IMR-90 (cell line): ENCODE data around the gene DPF1. TPM values are rescaled to one million over a fixed set of nuclear protein-coding genes. Genes with fewer than 3 reads are reported as not detected.

Experiments
- ATAC-seq: fragments of 200-7000 bp; cut with Tn5 transposase; 2 replicates; pipeline ENCODE4 v1.9.1; 2020; ENCODE audit warnings: low read depth, mild to moderate bottlenecking, moderate library complexity
- BruUV-seq: library from RNA; stranded (reverse); fragments of 400-500 nt; replicated peaks from 2 replicates; lab custom pipeline; 2021; lab: Mats Ljungman, UMichigan
- CTCF ChIA-PET: fragments of 300-600 bp; formaldehyde crosslinking; extraction: SDS; loops from one replicate; lab custom pipeline; 2021; ENCODE audit warnings: antibody characterized with exemption; lab: Yijun Ruan, JAX
- POLR2A ChIA-PET: fragments of 300-600 bp; sonication (Branson Sonifier 250); formaldehyde crosslinking; loops from one replicate; lab custom pipeline; 2022; ENCODE audit warnings: antibody characterized with exemption; ENCODE audit not compliant: unreplicated experiment; lab: Charles Lee
- DNase-seq: peaks from one replicate; pipeline ENCODE4 v3.0.0; 2013
- H2AFZ ChIP-seq: replicated peaks from 2 replicates; pipeline ENCODE3; 2013; ENCODE audit warnings: low read length, mild to moderate bottlenecking; ENCODE audit not compliant: poor library complexity
- H2AK5ac ChIP-seq: 2 replicates; pipeline ENCODE4 v1.6.1; 2013; ENCODE audit warnings: low read depth, low read length, inconsistent platforms
- H2AK9ac ChIP-seq: replicated peaks from 2 replicates; pipeline ENCODE3; 2013; ENCODE audit warnings: mild to moderate bottlenecking, low read depth, low read length, moderate library complexity; ENCODE audit not compliant: poor library complexity
- H2BK120ac ChIP-seq: 2 replicates; pipeline ENCODE4 v1.6.1; 2013; ENCODE audit warnings: low read depth, low read length, inconsistent platforms
- H2BK15ac ChIP-seq: 3 replicates; pipeline ENCODE4 v1.6.1; 2013; ENCODE audit warnings: low read depth, low read length, inconsistent platforms
- H2BK20ac ChIP-seq: 2 replicates; pipeline ENCODE4 v1.6.1; 2013; ENCODE audit warnings: low read depth, mild to moderate bottlenecking, inconsistent platforms, low read length, moderate library complexity
- H2BK5ac ChIP-seq: 2 replicates; pipeline ENCODE4 v1.6.1; 2013; ENCODE audit warnings: mild to moderate bottlenecking, low read depth, low read length, inconsistent platforms; ENCODE audit not compliant: poor library complexity, severe bottlenecking
- H3K14ac ChIP-seq: replicated peaks from 2 replicates; pipeline ENCODE4 v1.6.1; 2013; ENCODE audit warnings: low read depth, low read length, inconsistent platforms
- H3K18ac ChIP-seq: 2 replicates; pipeline ENCODE4 v1.6.1; 2013; ENCODE audit warnings: low read depth, low read length, control low read depth
- H3K23ac ChIP-seq: 2 replicates; pipeline ENCODE4 v1.6.1; 2013; ENCODE audit warnings: low read depth, low read length, inconsistent platforms
- H3K27ac ChIP-seq: 2 replicates; pipeline ENCODE4 v1.5.1; 2013; ENCODE audit warnings: mild to moderate bottlenecking, control low read depth, low read length; ENCODE audit not compliant: insufficient read depth
- H3K27me3 ChIP-seq: 2 replicates; pipeline ENCODE4 v1.6.1; 2013; ENCODE audit warnings: low read length; ENCODE audit not compliant: control insufficient read depth, insufficient read depth
- H3K36me3 ChIP-seq: 2 replicates; pipeline ENCODE4 v1.6.1; 2013; ENCODE audit warnings: low read length, mixed read lengths; ENCODE audit not compliant: control insufficient read depth, insufficient read depth
- H3K4ac ChIP-seq: 2 replicates; pipeline ENCODE4 v1.6.1; 2013; ENCODE audit warnings: low read depth, low read length, inconsistent platforms
- H3K4me1 ChIP-seq: 2 replicates; pipeline ENCODE4 v1.6.1; 2013; ENCODE audit warnings: low read length, mixed read lengths; ENCODE audit not compliant: control insufficient read depth, insufficient read depth
- H3K4me2 ChIP-seq: 2 replicates; pipeline ENCODE4 v1.6.1; 2013; ENCODE audit warnings: low read depth, mild to moderate bottlenecking, control low read depth, low read length, moderate library complexity
- H3K4me3 ChIP-seq: 2 replicates; pipeline ENCODE4 v1.5.1; 2013; ENCODE audit warnings: low read depth, mild to moderate bottlenecking, control low read depth, low read length, moderate library complexity; ENCODE audit not compliant: insufficient read depth
- H3K56ac ChIP-seq: 2 replicates; pipeline ENCODE4 v1.6.1; 2013; ENCODE audit warnings: low read length, inconsistent platforms; ENCODE audit not compliant: insufficient read depth; ENCODE audit errors: extremely low read depth
- H3K79me1 ChIP-seq, 2 experiments: 2 replicates each; pipeline ENCODE4 v1.6.1; 2013; ENCODE audit warnings: low read length in 2 of 2, inconsistent platforms in 1 of 2, low read depth in 1 of 2
- H3K9ac ChIP-seq: 2 replicates; pipeline ENCODE4 v1.6.1; 2013; ENCODE audit warnings: low read depth, low read length, control low read depth
- H3K9me1 ChIP-seq: 2 replicates; pipeline ENCODE4 v1.6.1; 2013; ENCODE audit warnings: low read length, inconsistent platforms; ENCODE audit not compliant: insufficient read depth
- H3K9me3 ChIP-seq: 2 replicates; pipeline ENCODE4 v1.6.1; 2013; ENCODE audit warnings: low read length; ENCODE audit not compliant: control insufficient read depth, insufficient read depth
- H4K20me1 ChIP-seq: 2 replicates; pipeline ENCODE4 v1.6.1; 2013; ENCODE audit warnings: low read length, inconsistent platforms; ENCODE audit not compliant: insufficient read depth
- H4K5ac ChIP-seq: 2 replicates; pipeline ENCODE4 v1.6.1; 2013; ENCODE audit warnings: mild to moderate bottlenecking, low read depth, low read length, control low read depth
- H4K8ac ChIP-seq, 2 experiments: 2 replicates each; pipeline ENCODE4 v1.6.1; 2013; ENCODE audit warnings: low read depth in 2 of 2, low read length in 2 of 2, control low read depth in 1 of 2, inconsistent platforms in 1 of 2
- H4K91ac ChIP-seq: 2 replicates; pipeline ENCODE4 v1.6.1; 2013; ENCODE audit warnings: low read depth, low read length, inconsistent platforms; ENCODE audit not compliant: insufficient read depth
- CHD1 ChIP-seq: IDR thresholded peaks from 2 replicates; pipeline ENCODE4 v1.6.1; 2012; ENCODE audit warnings: low read depth, low read length, improper control_type of control experiment
- CTCF ChIP-seq: conservative IDR thresholded peaks from 2 replicates; pipeline ENCODE4 v1.5.1; 2012; ENCODE audit warnings: mild to moderate bottlenecking, low read depth, low read length, improper control_type of control experiment
- ELK1 ChIP-seq: fragments of 150-350 bp; IDR thresholded peaks from 2 replicates; pipeline ENCODE4 v1.6.1; 2016; ENCODE audit warnings: low read depth, mild to moderate bottlenecking, low read length, moderate library complexity, borderline replicate concordance
- MAFK ChIP-seq: IDR thresholded peaks from 2 replicates; pipeline ENCODE4 v1.6.1; 2012; ENCODE audit warnings: low read depth, low read length, improper control_type of control experiment
- MAZ ChIP-seq: IDR thresholded peaks from 2 replicates; pipeline ENCODE4 v1.6.1; 2012; ENCODE audit warnings: low read depth, mild to moderate bottlenecking, low read length, improper control_type of control experiment, moderate library complexity, borderline replicate concordance
- NFE2L2 ChIP-seq: fragments of 150-350 bp; IDR thresholded peaks from 2 replicates; pipeline ENCODE4 v1.6.1; 2016; ENCODE audit warnings: low read depth, mild to moderate bottlenecking, low read length
- RAD21 ChIP-seq: IDR thresholded peaks from 2 replicates; pipeline ENCODE4 v1.6.1; 2012; ENCODE audit warnings: low read length, improper control_type of control experiment
- whole genome bisulfite sequencing, 2 experiments: methylation state at CpG; one replicate each; pipeline versions ENCODE4 v1.1.5 to v1.1.7; 2013; ENCODE audit warnings: missing lambda C conversion rate in 2 of 2; ENCODE audit not compliant: insufficient read length in 1 of 2; ENCODE audit errors: extremely low coverage in 2 of 2; 5-methylcytosine and 5-hydroxymethylcytosine counted together
- dilution Hi-C: fragments of 300-500 bp; cut with HindIII; formaldehyde crosslinking; loops from one replicate; pipeline ENCODE4 v1.14.3; 2018; ENCODE audit warnings: low sequenced_read_pairs; ENCODE audit not compliant: unreplicated experiment
- in situ Hi-C: fragments of 300-500 bp; cut with MboI; formaldehyde crosslinking; loops from 3 replicates; pipeline ENCODE4 v1.14.3; 2019; ENCODE audit warnings: low sequenced_read_pairs, inconsistent platforms, mixed read lengths
- intact Hi-C: fragments of 100-400 bp; cut with micrococcal nuclease; formaldehyde crosslinking; loops from 2 replicates; pipeline ENCODE4 v1.10.0; 2022
- polyA plus RNA-seq, 3 experiments: library from polyadenylated mRNA; depleted of rRNA; stranded (reverse); fragments of >200 nt; gene quantifications; 2 replicates each; pipeline ENCODE4 v1.2.3, GENCODE V29; 2012; ENCODE audit warnings: low replicate concordance in 1 of 3
- total RNA-seq: library from RNA; depleted of rRNA; stranded (reverse); fragments of >200 nt; gene quantifications from 2 replicates; pipeline ENCODE4 v1.2.3, GENCODE V29; 2012

The DPF1 gene
- total and polyA plus RNA-seq, 2 of the 4 experiments (the other 2 are of a cell fraction) = 3.2 to 5.5 TPM

- no peaks in the 10 kb centered on the region for H3K79me1 ChIP-seq
- no peak overlapping the region for H2AFZ ChIP-seq
- no peak overlapping the region for H3K4me2 ChIP-seq
- H3K18ac ChIP-seq = no peak overlapping the region
- in situ Hi-C loops (loop anchor here (25.0 kb wide), 1 partner anchor 394 kb away; the partner anchor contains the start of gene ACTN4), dilution Hi-C loops (no loop called here), intact Hi-C loops (no loop called here)
- peak overlapping the region; percentile 51; the same call in 1 of the 2 replicates for H3K9ac ChIP-seq
- H4K20me1 ChIP-seq = no peaks in the 10 kb centered on the region
- no peak for DNase-seq
- no peak overlapping the region for H3K4me3 ChIP-seq
- ChIA-PET CTCF (interaction anchor here (0.7 to 2.0 kb wide), 6 partner anchors 16 to 631 kb away, joined by 3 to 11 read pairs (median 6); partner anchors contain the start of genes CATSPERG and KCNK6), POLR2A (no interaction called here)
- WGBS, 2 experiments = 80% methylated on average over 7 of the region's 15 CpGs; no CpG with 5 or more reads in 1 of the 2 experiments
- H4K5ac ChIP-seq = no peak overlapping the region
- no peak for ATAC-seq
- no peaks in the 10 kb centered on the region for H3K27me3 ChIP-seq
- no peaks in the 10 kb centered on the region for H3K9me3 ChIP-seq
- H3K27ac ChIP-seq = no peak overlapping the region
- H4K91ac ChIP-seq = no peak overlapping the region
- H3K56ac ChIP-seq = no peak overlapping the region
- H2AK5ac ChIP-seq = no peak overlapping the region
- TF ChIP-seq ELK1 = no peak
- TF ChIP-seq CHD1 = no peak
- TF ChIP-seq MAFK = no peak
- no peak for TF ChIP-seq NFE2L2
- no peak for TF ChIP-seq RAD21
- TF ChIP-seq CTCF = no peak
- no peak for TF ChIP-seq MAZ
- H2AK9ac ChIP-seq = peak overlapping the region; percentile 9
- H3K4me1 ChIP-seq = peaks cover 6% of the 10 kb centered on the region
- H3K14ac ChIP-seq = no peak overlapping the region
- H3K9me1 ChIP-seq = no peaks in the 10 kb centered on the region
- H4K8ac ChIP-seq = peak overlapping the region; percentile 20 to 73; a peak in 2 of 4 replicates
- H2BK20ac ChIP-seq = no peak overlapping the region
- no TSS peak for BruUV-seq
- no peak overlapping the region for H2BK120ac ChIP-seq
- H3K36me3 ChIP-seq = no peaks in the 10 kb centered on the region
- H3K23ac ChIP-seq = no peak overlapping the region
- no peak overlapping the region for H3K4ac ChIP-seq
- H2BK5ac ChIP-seq = no peak overlapping the region
- no peak overlapping the region for H2BK15ac ChIP-seq
Measured at GRCh38 chr19:38243279-38243673, 19.3 kb upstream of the DPF1 start.
